ENCODE data around the gene CUBN. TPM values are rescaled to one million over a fixed set of nuclear protein-coding genes. Genes with fewer than 3 reads are reported as not detected.
A peak's percentile ranks its signal among the peaks of the same experiment; 100 is the strongest.

CUBN gene
- total RNA-seq, 3 donors from 2014 or later (not counting 1 experiment from before 2014, with no cell fraction given) = 4.7 to 5.6 (median 5.1) TPM

- Histone ChIP-seq H3K4me3 (ENCODE audit: low read length) (no peak overlapping the region), H3K36me3 (ENCODE audit: control insufficient read depth, insufficient read depth, low read length) (no peaks in the 10 kb centered on the region), H3K27me3 (ENCODE audit: control insufficient read depth, insufficient read depth, low read length) (no peaks in the 10 kb centered on the region), H3K9me3 (ENCODE audit: control insufficient read depth, insufficient read depth, low read length) (no peaks in the 10 kb centered on the region), H3K27ac (ENCODE audit: low read length) (no peak overlapping the region), H3K4me1 (ENCODE audit: control insufficient read depth, insufficient read depth, low read length) (peaks cover 17% of the 10 kb centered on the region)
- no peak for ATAC-seq
- peak overlapping the region; percentile 91 to 96 for H3K27ac Mint-ChIP-seq
- H3K4me1 Mint-ChIP-seq = peaks cover 42 to 53% of the 10 kb centered on the region in 2 donors
- WGBS (ENCODE audit: insufficient coverage) = 83% methylated on average over 4 of the region's 4 CpGs
- peaks cover 4 to 16% of the 10 kb centered on the region in 2 donors for H3K27me3 Mint-ChIP-seq (ENCODE audit: low read depth in 2 of 2)
- DNase-seq = no peak
- no peaks in the 10 kb centered on the region for H3K9me3 Mint-ChIP-seq
- intact Hi-C loops (cut with micrococcal nuclease) = loop anchor here (2.0 to 5.0 kb wide), 2 partner anchors 379 to 826 kb away; partner anchors contain the start of genes PTER and STAM
- peaks cover 9% of the 10 kb centered on the region for H3K36me3 Mint-ChIP-seq
- TF ChIP-seq CTCF (IDR thresholded peaks at IDR 0.05) = no peak
- peak overlapping the region; percentile 96 for H3K4me3 Mint-ChIP-seq
Measured at GRCh38 chr10:16816171-16816570, 313.4 kb downstream of the CUBN start.

GRCh38 chr10:16814012-16814411 lies 315.6 kb downstream of the CUBN start:
- peaks cover 2% of the 10 kb centered on the region for H3K36me3 ChIP-seq (ENCODE audit: control insufficient read depth, insufficient read depth, low read length)
- no peak overlapping the region for H3K27ac ChIP-seq (ENCODE audit: low read length)
- H3K4me1 ChIP-seq (ENCODE audit: control insufficient read depth, insufficient read depth, low read length) = peaks cover 21% of the 10 kb centered on the region
- no peak overlapping the region for H3K4me3 ChIP-seq (ENCODE audit: low read length)
- Mint-ChIP-seq H3K36me3 (peaks cover 6% of the 10 kb centered on the region), H3K27me3 (ENCODE audit: low read depth in 2 of 2) (no peaks in the 10 kb centered on the region), H3K9me3 (no peaks in the 10 kb centered on the region), H3K27ac (no peak overlapping the region), H3K4me1 (peaks cover 48 to 55% of the 10 kb centered on the region in 2 donors), H3K4me3 (no peak overlapping the region)
- no peaks in the 10 kb centered on the region for H3K27me3 ChIP-seq (ENCODE audit: control insufficient read depth, insufficient read depth, low read length)
- no peaks in the 10 kb centered on the region for H3K9me3 ChIP-seq (ENCODE audit: control insufficient read depth, insufficient read depth, low read length)
- ATAC-seq (no peak), DNase-seq (no peak)
- WGBS (ENCODE audit: insufficient coverage) = 100% methylated on average over 3 of the region's 3 CpGs
- no peak for TF ChIP-seq CTCF (IDR thresholded peaks at IDR 0.05)
- intact Hi-C loops (cut with micrococcal nuclease) = no loop called here

GRCh38 chr10:16812676-16813075 lies 316.9 kb downstream of the CUBN start:
- 97% methylated on average over 3 of the region's 4 CpGs for WGBS (ENCODE audit: insufficient coverage)
- Histone ChIP-seq H3K4me1 (ENCODE audit: control insufficient read depth, insufficient read depth, low read length) (peaks cover 17% of the 10 kb centered on the region), H3K9me3 (ENCODE audit: control insufficient read depth, insufficient read depth, low read length) (no peaks in the 10 kb centered on the region), H3K27me3 (ENCODE audit: control insufficient read depth, insufficient read depth, low read length) (no peaks in the 10 kb centered on the region), H3K4me3 (ENCODE audit: low read length) (no peak overlapping the region), H3K27ac (ENCODE audit: low read length) (no peak overlapping the region), H3K36me3 (ENCODE audit: control insufficient read depth, insufficient read depth, low read length) (peaks cover 2% of the 10 kb centered on the region)
- Mint-ChIP-seq H3K4me3 (no peak overlapping the region), H3K4me1 (peaks cover 39 to 46% of the 10 kb centered on the region in 2 donors), H3K36me3 (peaks cover 6% of the 10 kb centered on the region), H3K27me3 (ENCODE audit: low read depth in 2 of 2) (no peaks in the 10 kb centered on the region), H3K27ac (peak overlapping the region in 1 of 2 donors; percentile 26), H3K9me3 (no peaks in the 10 kb centered on the region)
- TF ChIP-seq CTCF (IDR thresholded peaks at IDR 0.05) = no peak
- ATAC-seq (no peak), DNase-seq (no peak)
- intact Hi-C loops (cut with micrococcal nuclease) = no loop called here

GRCh38 chr10:16811765-16812164 lies 317.8 kb downstream of the CUBN start:
- no peaks in the 10 kb centered on the region for H3K27me3 Mint-ChIP-seq (ENCODE audit: low read depth in 2 of 2)
- H3K9me3 ChIP-seq (ENCODE audit: control insufficient read depth, insufficient read depth, low read length) = no peaks in the 10 kb centered on the region

More at GRCh38 chr10:16811765-16812164, 317.8 kb downstream of the CUBN start:
- Mint-ChIP-seq H3K9me3 (no peaks in the 10 kb centered on the region), H3K27ac (no peak overlapping the region), H3K36me3 (peaks cover 6% of the 10 kb centered on the region), H3K4me3 (no peak overlapping the region), H3K4me1 (peaks cover 37 to 39% of the 10 kb centered on the region in 2 donors)
- H3K4me1 ChIP-seq (ENCODE audit: control insufficient read depth, insufficient read depth, low read length) = peaks cover 14% of the 10 kb centered on the region
- intact Hi-C loops (cut with micrococcal nuclease) = no loop called here
- H3K27ac ChIP-seq (ENCODE audit: low read length) = no peak overlapping the region
- H3K36me3 ChIP-seq (ENCODE audit: control insufficient read depth, insufficient read depth, low read length) = peaks cover 2% of the 10 kb centered on the region
- DNase-seq = no peak
- ATAC-seq = no peak
- TF ChIP-seq CTCF (IDR thresholded peaks at IDR 0.05) = no peak
- no peak overlapping the region for H3K4me3 ChIP-seq (ENCODE audit: low read length)
- 87% methylated on average over 6 of the region's 6 CpGs for WGBS (ENCODE audit: insufficient coverage)
- no peaks in the 10 kb centered on the region for H3K27me3 ChIP-seq (ENCODE audit: control insufficient read depth, insufficient read depth, low read length)

Data from natural killer cell (primary cell).